ENCODE data around the gene RLN3. TPM values are rescaled to one million over a fixed set of nuclear protein-coding genes. Genes with fewer than 3 reads are reported as not detected.

The RLN3 gene
- total RNA-seq, 1 experiment from 2014 or later, result not detected

- DNase-seq (ENCODE audit: low read depth), result no peak
Observed at GRCh38 chr19:14054099-14054498, 26.2 kb downstream of the RLN3 start.

- DNase-seq (ENCODE audit: low read depth), result no peak
Observed at GRCh38 chr19:14054721-14055120, 26.8 kb downstream of the RLN3 start.

- no peak for DNase-seq (ENCODE audit: low read depth)
Observed at GRCh38 chr19:14055396-14055795, 27.4 kb downstream of the RLN3 start.

- no peak for DNase-seq (ENCODE audit: low read depth)
Observed at GRCh38 chr19:14056069-14056666, 28.2 kb downstream of the RLN3 start.

- no peak for DNase-seq (ENCODE audit: low read depth)
Observed at GRCh38 chr19:14056741-14057356, 28.9 kb downstream of the RLN3 start.

- no peak for DNase-seq (ENCODE audit: low read depth)
Observed at GRCh38 chr19:14058182-14059092, 30.5 kb downstream of the RLN3 start.

- no peak for DNase-seq (ENCODE audit: low read depth)
Observed at GRCh38 chr19:14059093-14059480, 31.1 kb downstream of the RLN3 start.

GRCh38 chr19:14059652-14060155 is 31.8 kb downstream of the RLN3 start:
- DNase-seq (ENCODE audit: low read depth), result no peak

GRCh38 chr19:14061081-14061749 is 33.3 kb downstream of the RLN3 start:
- no peak for DNase-seq (ENCODE audit: low read depth)

- no peak for DNase-seq (ENCODE audit: low read depth)
Observed at GRCh38 chr19:14061751-14062557, 34.0 kb downstream of the RLN3 start, which contains the start of gene PALM3. PALM3 (minus strand) TSS chr19:14062076; CDS start chr19:14061980, 96 bp downstream.

- no peak for DNase-seq (ENCODE audit: low read depth)
Observed at GRCh38 chr19:14062558-14062855, 34.6 kb downstream of the RLN3 start.

- no peak for DNase-seq (ENCODE audit: low read depth)
Observed at GRCh38 chr19:14063105-14063504, 35.2 kb downstream of the RLN3 start.

- no peak for DNase-seq (ENCODE audit: low read depth)
Observed at GRCh38 chr19:14066134-14066533, 38.2 kb downstream of the RLN3 start.

- no peak for DNase-seq (ENCODE audit: low read depth)
Observed at GRCh38 chr19:14070268-14071050, 42.5 kb downstream of the RLN3 start.

- DNase-seq (ENCODE audit: low read depth), result peak; percentile 62
Observed at GRCh38 chr19:14072535-14073260, 44.8 kb downstream of the RLN3 start, which contains the start of gene MISP3. MISP3 (plus strand) TSS chr19:14072786; CDS start chr19:14073310, 524 bp downstream.

- DNase-seq (ENCODE audit: low read depth), result peak; percentile 91
Observed at GRCh38 chr19:14073261-14073924, 45.4 kb downstream of the RLN3 start.

- peak; percentile 26 for DNase-seq (ENCODE audit: low read depth)
Observed at GRCh38 chr19:14073925-14074838, 46.2 kb downstream of the RLN3 start.

GRCh38 chr19:14078411-14078810 is 50.5 kb downstream of the RLN3 start:
- no peak for DNase-seq (ENCODE audit: low read depth)

Measured in Daoy (cell line).